ENCODE data around the gene CNN3. TPM values are rescaled to one million over a fixed set of nuclear protein-coding genes. Genes with fewer than 3 reads are reported as not detected.

The CNN3 gene
- total RNA-seq, 1 donor = 485 TPM

- peak; percentile 32 for DNase-seq (ENCODE audit: low read depth)
- no peak overlapping the region for H3K4me3 ChIP-seq (ENCODE audit: low read depth, low read length)
- TF ChIP-seq CTCF (IDR thresholded peaks at IDR 0.05; ENCODE audit: insufficient read depth, low read depth, low read length) = no peak
Measured at GRCh38 chr1:94909486-94909885, 17.4 kb downstream of the CNN3 start.

GRCh38 chr1:94908965-94909364 lies 17.9 kb downstream of the CNN3 start:
- DNase-seq (ENCODE audit: low read depth) = no peak
- no peak for TF ChIP-seq CTCF (IDR thresholded peaks at IDR 0.05; ENCODE audit: insufficient read depth, low read depth, low read length)
- H3K4me3 ChIP-seq (ENCODE audit: low read depth, low read length) = no peak overlapping the region

DNA sequence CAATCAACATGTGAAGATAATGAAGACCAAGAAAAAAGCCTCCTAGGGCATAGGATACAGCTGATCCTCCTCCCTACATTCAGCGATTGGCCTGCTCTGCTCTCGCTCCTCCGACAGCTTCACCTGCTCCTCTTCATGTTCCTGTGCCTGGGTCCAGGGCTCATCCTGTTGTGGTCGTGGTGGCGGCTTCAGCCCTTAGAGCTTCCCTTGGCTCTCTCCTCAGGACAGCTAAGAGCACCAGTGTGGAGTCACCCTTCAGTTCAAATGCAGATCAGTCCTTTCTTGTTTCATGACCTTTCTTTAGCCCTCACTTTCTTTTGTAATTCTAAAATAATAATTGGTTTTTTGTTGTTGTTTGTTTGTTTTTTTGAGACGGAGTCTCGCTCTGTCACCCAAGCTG lies 18.7 kb downstream of the CNN3 start:
- no peak overlapping the region for H3K4me3 ChIP-seq (ENCODE audit: low read depth, low read length)
- no peak for TF ChIP-seq CTCF (IDR thresholded peaks at IDR 0.05; ENCODE audit: insufficient read depth, low read depth, low read length)
- DNase-seq (ENCODE audit: low read depth) = no peak

DNA sequence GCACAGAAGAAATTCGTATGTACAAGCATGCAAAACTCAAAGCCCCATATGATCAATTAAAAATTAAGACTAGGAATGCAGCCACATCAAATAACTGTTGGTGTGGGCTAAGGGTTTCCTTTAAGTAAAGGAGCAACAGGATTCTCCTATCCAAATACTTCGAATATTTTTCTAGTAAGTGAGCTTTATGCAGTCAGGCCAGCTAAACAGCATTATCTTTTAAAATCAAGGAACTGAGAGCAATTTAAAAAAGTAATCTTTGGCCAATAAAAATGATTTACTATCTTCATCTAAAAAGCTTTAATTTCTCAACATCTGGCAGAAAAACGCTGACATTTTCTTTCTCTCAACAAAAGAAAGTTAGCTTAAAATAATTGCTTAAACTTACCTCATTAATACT lies 19.8 kb downstream of the CNN3 start:
- peak; percentile 71 for DNase-seq (ENCODE audit: low read depth)
- TF ChIP-seq CTCF (IDR thresholded peaks at IDR 0.05; ENCODE audit: insufficient read depth, low read depth, low read length) = no peak
- no peak overlapping the region for H3K4me3 ChIP-seq (ENCODE audit: low read depth, low read length)

DNA sequence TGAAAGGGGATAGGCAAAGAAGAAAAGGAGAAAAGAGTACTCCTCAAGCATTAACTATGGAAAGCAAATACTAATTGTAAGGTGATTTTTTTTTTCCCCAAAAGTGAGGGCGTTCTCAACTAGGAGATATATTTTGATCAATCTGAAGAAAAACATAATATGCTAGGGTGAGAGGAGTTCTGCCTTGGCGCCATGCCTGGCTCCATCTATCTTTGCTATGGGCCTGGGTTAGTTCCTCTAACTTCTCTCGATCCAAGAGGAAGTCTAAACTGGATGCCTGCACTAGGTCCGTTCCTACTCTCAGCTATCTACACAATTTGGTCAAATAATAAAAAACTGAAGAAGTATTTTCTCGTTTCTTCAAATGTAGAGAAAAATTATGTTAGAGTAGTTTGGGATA lies 20.5 kb downstream of the CNN3 start:
- TF ChIP-seq CTCF (IDR thresholded peaks at IDR 0.05; ENCODE audit: insufficient read depth, low read depth, low read length) = no peak
- H3K4me3 ChIP-seq (ENCODE audit: low read depth, low read length) = no peak overlapping the region
- DNase-seq (ENCODE audit: low read depth) = no peak

GRCh38 chr1:94905207-94905606 lies 21.7 kb downstream of the CNN3 start:
- no peak overlapping the region for H3K4me3 ChIP-seq (ENCODE audit: low read depth, low read length)
- no peak for DNase-seq (ENCODE audit: low read depth)
- no peak for TF ChIP-seq CTCF (IDR thresholded peaks at IDR 0.05; ENCODE audit: insufficient read depth, low read depth, low read length)

GRCh38 chr1:94903280-94904009 lies 23.5 kb downstream of the CNN3 start:
- DNase-seq (ENCODE audit: low read depth) = no peak
- TF ChIP-seq CTCF (IDR thresholded peaks at IDR 0.05; ENCODE audit: insufficient read depth, low read depth, low read length) = no peak
- no peak overlapping the region for H3K4me3 ChIP-seq (ENCODE audit: low read depth, low read length)

Measured in fibroblast of villous mesenchyme (primary cell).